Stimulated activated naive B cell treated with anti-CD40 and anti-IgM and Interleukin-4, amounts not matched to agents 10 μg/mL and 1 μg/mL and 100 μg/mL, for 72 hours (primary cell): ENCODE measurements around the gene CCDC201.

Experiments
- ATAC-seq, 2 donors: fragments of 150-1000 bp; cut with Tn5 transposase; replicated peaks; 2 replicates each; pipeline ENCODE4 v1.10.0; 2021; ENCODE audit warnings: moderate library complexity in 1 of 2
- DNase-seq: peaks from one replicate; pipeline ENCODE4 v3.0.0; 2021
- H3K27ac Mint-ChIP-seq: one replicate; pipeline ENCODE4 v1.8.0; 2022; ENCODE audit warnings: mild to moderate bottlenecking, mixed read lengths
- H3K27me3 Mint-ChIP-seq, 2 donors: one replicate each; pipeline ENCODE4 v1.8.0; 2022; ENCODE audit warnings: mixed read lengths in 2 of 2
- H3K36me3 Mint-ChIP-seq, 2 donors: one replicate each; pipeline ENCODE4 v1.8.0; 2022; ENCODE audit warnings: mixed read lengths in 2 of 2, mild to moderate bottlenecking in 1 of 2
- H3K4me1 Mint-ChIP-seq, 2 donors: one replicate each; pipeline ENCODE4 v1.8.0; 2022; ENCODE audit warnings: mixed read lengths in 2 of 2, mild to moderate bottlenecking in 1 of 2
- H3K4me3 Mint-ChIP-seq, 2 donors: one replicate each; pipeline ENCODE4 v1.8.0; 2022; ENCODE audit warnings: mild to moderate bottlenecking in 2 of 2, mixed read lengths in 2 of 2, moderate library complexity in 1 of 2
- H3K9me3 Mint-ChIP-seq, 2 donors: one replicate each; pipeline ENCODE4 v1.8.0; 2022; ENCODE audit warnings: mixed read lengths in 2 of 2, mild to moderate bottlenecking in 1 of 2

CCDC201 gene

GRCh38 chr7:45909561-45909960, 36.7 kb upstream of the CCDC201 start:
- Mint-ChIP-seq H3K9me3 (peaks cover 5 to 6% of the 10 kb centered on the region in 2 donors), H3K36me3 (peaks cover 0 to 3% of the 10 kb centered on the region in 2 donors), H3K4me1 (no peaks in the 10 kb centered on the region), H3K4me3 (no peak overlapping the region), H3K27me3 (peaks cover 27 to 39% of the 10 kb centered on the region in 2 donors), H3K27ac (no peak overlapping the region)
- DNase-seq (no peak), ATAC-seq (no peak)

- Mint-ChIP-seq H3K27me3 (peaks cover 17 to 23% of the 10 kb centered on the region in 2 donors), H3K4me3 (no peak overlapping the region), H3K36me3 (no peaks in the 10 kb centered on the region), H3K27ac (no peak overlapping the region), H3K4me1 (peaks cover 0 to 3% of the 10 kb centered on the region in 2 donors), H3K9me3 (peaks cover 3% of the 10 kb centered on the region in 2 donors)
- ATAC-seq (no peak), DNase-seq (no peak)
Observed at GRCh38 chr7:45902820-45903219, 29.9 kb upstream of the CCDC201 start.

GRCh38 chr7:45901566-45901965, 28.7 kb upstream of the CCDC201 start:
- Mint-ChIP-seq H3K27me3 (peaks cover 17 to 26% of the 10 kb centered on the region in 2 donors), H3K36me3 (no peaks in the 10 kb centered on the region), H3K4me3 (no peak overlapping the region), H3K9me3 (peaks cover 3% of the 10 kb centered on the region in 2 donors), H3K4me1 (peaks cover 0 to 3% of the 10 kb centered on the region in 2 donors), H3K27ac (no peak overlapping the region)
- peak; percentile 53 to 68 for ATAC-seq
- DNase-seq, result no peak

GRCh38 chr7:45898222-45898621, 25.3 kb upstream of the CCDC201 start:
- no peak for DNase-seq

GRCh38 chr7:45897042-45897690, 24.3 kb upstream of the CCDC201 start:
- peaks cover 45 to 63% of the 10 kb centered on the region in 2 donors for H3K27me3 Mint-ChIP-seq
- ATAC-seq (no peak), DNase-seq (no peak)
- H3K4me1 Mint-ChIP-seq, result peaks cover 0 to 3% of the 10 kb centered on the region in 2 donors
- no peaks in the 10 kb centered on the region for H3K9me3 Mint-ChIP-seq
- H3K27ac Mint-ChIP-seq, result no peak overlapping the region
- H3K36me3 Mint-ChIP-seq, result no peaks in the 10 kb centered on the region
- H3K4me3 Mint-ChIP-seq, result no peak overlapping the region

More at GRCh38 chr7:45898222-45898621, 25.3 kb upstream of the CCDC201 start:
- Mint-ChIP-seq H3K9me3 (peaks cover 0 to 3% of the 10 kb centered on the region in 2 donors), H3K27ac (no peak overlapping the region), H3K4me3 (no peak overlapping the region), H3K4me1 (peaks cover 0 to 3% of the 10 kb centered on the region in 2 donors), H3K27me3 (peaks cover 40 to 56% of the 10 kb centered on the region in 2 donors), H3K36me3 (no peaks in the 10 kb centered on the region)
- no peak for ATAC-seq

GRCh38 chr7:45894665-45895062, 21.8 kb upstream of the CCDC201 start:
- Mint-ChIP-seq H3K27me3 (peaks cover 56 to 62% of the 10 kb centered on the region in 2 donors), H3K4me1 (no peaks in the 10 kb centered on the region), H3K4me3 (no peak overlapping the region), H3K36me3 (no peaks in the 10 kb centered on the region), H3K27ac (no peak overlapping the region), H3K9me3 (no peaks in the 10 kb centered on the region)
- no peak for ATAC-seq
- no peak for DNase-seq

GRCh38 chr7:45893996-45894664, 21.2 kb upstream of the CCDC201 start:
- H3K27me3 Mint-ChIP-seq, result peaks cover 61 to 67% of the 10 kb centered on the region in 2 donors
- no peak overlapping the region for H3K4me3 Mint-ChIP-seq
- no peak for ATAC-seq

GRCh38 chr7:45893374-45893995, 20.6 kb upstream of the CCDC201 start:
- DNase-seq, result no peak
- H3K36me3 Mint-ChIP-seq, result no peaks in the 10 kb centered on the region
- H3K4me1 Mint-ChIP-seq, result peaks cover 2% of the 10 kb centered on the region in 2 donors
- peaks cover 64 to 74% of the 10 kb centered on the region in 2 donors for H3K27me3 Mint-ChIP-seq
- no peak overlapping the region for H3K4me3 Mint-ChIP-seq
- no peak for ATAC-seq
- no peaks in the 10 kb centered on the region for H3K9me3 Mint-ChIP-seq
- no peak overlapping the region for H3K27ac Mint-ChIP-seq

More at GRCh38 chr7:45893996-45894664, 21.2 kb upstream of the CCDC201 start:
- H3K9me3 Mint-ChIP-seq, result no peaks in the 10 kb centered on the region
- DNase-seq, result no peak
- no peak overlapping the region for H3K27ac Mint-ChIP-seq
- no peaks in the 10 kb centered on the region for H3K4me1 Mint-ChIP-seq
- no peaks in the 10 kb centered on the region for H3K36me3 Mint-ChIP-seq

GRCh38 chr7:45892407-45893035, 19.6 kb upstream of the CCDC201 start:
- no peak overlapping the region for H3K27ac Mint-ChIP-seq
- ATAC-seq (no peak), DNase-seq (no peak)
- no peak overlapping the region for H3K4me3 Mint-ChIP-seq
- no peaks in the 10 kb centered on the region for H3K36me3 Mint-ChIP-seq
- no peaks in the 10 kb centered on the region for H3K9me3 Mint-ChIP-seq
- H3K27me3 Mint-ChIP-seq, result peaks cover 68 to 83% of the 10 kb centered on the region in 2 donors
- H3K4me1 Mint-ChIP-seq, result peaks cover 4 to 7% of the 10 kb centered on the region in 2 donors

GRCh38 chr7:45891462-45892402, 18.9 kb upstream of the CCDC201 start:
- no peak for DNase-seq
- Mint-ChIP-seq H3K27ac (no peak overlapping the region), H3K36me3 (no peaks in the 10 kb centered on the region), H3K9me3 (no peaks in the 10 kb centered on the region), H3K4me3 (no peak overlapping the region), H3K27me3 (peaks cover 75 to 90% of the 10 kb centered on the region in 2 donors), H3K4me1 (peaks cover 4 to 7% of the 10 kb centered on the region in 2 donors)
- ATAC-seq, result no peak

GRCh38 chr7:45890902-45891461, 18.1 kb upstream of the CCDC201 start:
- H3K4me3 Mint-ChIP-seq, result no peak overlapping the region
- peaks cover 71 to 85% of the 10 kb centered on the region in 2 donors for H3K27me3 Mint-ChIP-seq

GRCh38 chr7:45890125-45890901, 17.4 kb upstream of the CCDC201 start:
- H3K27ac Mint-ChIP-seq, result no peak overlapping the region
- no peak overlapping the region for H3K4me3 Mint-ChIP-seq
- DNase-seq (no peak), ATAC-seq (no peak)
- H3K4me1 Mint-ChIP-seq, result peaks cover 4 to 7% of the 10 kb centered on the region in 2 donors
- H3K27me3 Mint-ChIP-seq, result peaks cover 66 to 81% of the 10 kb centered on the region in 2 donors
- H3K36me3 Mint-ChIP-seq, result no peaks in the 10 kb centered on the region
- H3K9me3 Mint-ChIP-seq, result no peaks in the 10 kb centered on the region

More at GRCh38 chr7:45890902-45891461, 18.1 kb upstream of the CCDC201 start:
- Mint-ChIP-seq H3K36me3 (no peaks in the 10 kb centered on the region), H3K9me3 (no peaks in the 10 kb centered on the region), H3K4me1 (peaks cover 4 to 7% of the 10 kb centered on the region in 2 donors), H3K27ac (no peak overlapping the region)
- ATAC-seq, result no peak
- no peak for DNase-seq
